Body of pancreas (tissue), 4 donors: Measurements from ENCODE around the gene SLK.

Source experiments
- CTCF ChIP-seq, 7 experiments: fragments of 450-650 bp in 4 of 7; fragments of 200-600 bp in 3 of 7; sonication (generic) in 3 of 7; IDR thresholded peaks; one replicate each; pipeline ENCODE4 v1.5.1; 2016 to 2019; ENCODE audit warnings: antibody characterized with exemption in 7 of 7
- POLR2A ChIP-seq, 3 donors: fragments of 450-650 bp; IDR thresholded peaks; one replicate each; pipeline ENCODE4 v1.6.1; 2016; ENCODE audit warnings: antibody characterized with exemption in 3 of 3, mild to moderate bottlenecking in 2 of 3

DNA sequence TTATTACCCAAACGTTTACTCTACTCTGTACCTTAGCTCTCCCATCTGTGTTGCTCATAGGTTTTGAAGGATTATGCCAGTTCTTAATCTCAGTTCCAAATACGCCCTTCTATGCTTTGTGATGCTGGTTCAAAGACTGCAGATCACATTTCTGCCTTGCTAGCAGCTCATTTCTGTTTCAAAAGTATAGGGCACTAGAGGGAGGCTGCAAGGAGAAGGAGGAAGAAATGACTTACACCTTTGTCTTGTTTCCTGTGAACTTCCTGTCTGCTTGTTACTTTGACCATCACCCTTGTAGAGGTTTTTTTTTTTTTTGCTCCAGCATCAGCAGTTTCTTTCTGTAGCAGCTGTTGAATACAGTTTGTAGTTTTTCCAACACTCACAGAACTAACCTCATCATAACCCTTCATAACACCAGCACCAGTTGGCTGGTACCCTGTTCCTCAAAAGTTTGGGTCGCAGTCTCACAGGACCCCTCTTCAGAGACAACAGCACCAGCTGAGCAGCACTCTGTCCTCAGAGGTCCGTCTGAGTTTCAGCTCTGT is 16.5 kb downstream of the SLK start:
- TF ChIP-seq CTCF (IDR thresholded peaks at IDR 0.05), result no peak
- no peak for TF ChIP-seq POLR2A (IDR thresholded peaks at IDR 0.05)
